Inferior parietal cortex (tissue), 1 donor: ENCODE measurements around the gene PIGR.

Experiments used
- DNase-seq: peaks from one replicate; pipeline ENCODE4 v3.0.0-alpha.2; 2016; ENCODE audit errors: extremely low spot score

The PIGR gene

GRCh38 chr1:206960676-206961386 is 14.6 kb upstream of the PIGR start:
- no peak for DNase-seq

- no peak for DNase-seq
These were observed 11.9 kb upstream of the PIGR start for GRCh38 chr1:206958144-206958543.

GRCh38 chr1:206957639-206958038 is 11.4 kb upstream of the PIGR start:
- DNase-seq: no peak

- DNase-seq: no peak
These were observed 9.5 kb upstream of the PIGR start for GRCh38 chr1:206955476-206956451.

- DNase-seq: no peak
These were observed 8.4 kb upstream of the PIGR start for GRCh38 chr1:206954459-206955342.

GRCh38 chr1:206953626-206954025 is 7.4 kb upstream of the PIGR start:
- DNase-seq: no peak

GRCh38 chr1:206953126-206953525 is 6.9 kb upstream of the PIGR start:
- no peak for DNase-seq

GRCh38 chr1:206952171-206952570 is 5.9 kb upstream of the PIGR start:
- DNase-seq: no peak

- no peak for DNase-seq
These were observed 5.2 kb upstream of the PIGR start for GRCh38 chr1:206951318-206952100.

- DNase-seq: no peak
These were observed 3.4 kb upstream of the PIGR start for GRCh38 chr1:206949641-206950040.

- no peak for DNase-seq
These were observed 2.9 kb upstream of the PIGR start for GRCh38 chr1:206949208-206949607.

- DNase-seq: no peak
These were observed 989 bp upstream of the PIGR start for GRCh38 chr1:206947255-206947654.

- DNase-seq: no peak
These were observed 487 bp downstream of the PIGR start for GRCh38 chr1:206945779-206946178.

GRCh38 chr1:206944703-206945102 is 1.6 kb downstream of the PIGR start:
- DNase-seq: no peak

- DNase-seq: no peak
These were observed 4.4 kb downstream of the PIGR start for GRCh38 chr1:206941766-206942418.

- no peak for DNase-seq
These were observed 5.7 kb downstream of the PIGR start for GRCh38 chr1:206940588-206940936.

GRCh38 chr1:206939841-206940587 is 6.3 kb downstream of the PIGR start:
- no peak for DNase-seq

- DNase-seq: no peak
These were observed 7.1 kb downstream of the PIGR start for GRCh38 chr1:206939131-206939530.

- DNase-seq: no peak
These were observed 8.8 kb downstream of the PIGR start for GRCh38 chr1:206937425-206937824.

- no peak for DNase-seq
These were observed 10.7 kb downstream of the PIGR start for GRCh38 chr1:206935491-206936067.
